Transverse colon (tissue), 4 donors: Measurements from ENCODE around the gene KRTAP12-1. TPM values are rescaled to one million over a fixed set of nuclear protein-coding genes. Genes with fewer than 3 reads are reported as not detected.

Experiments used
- DNase-seq: peaks from one replicate; pipeline ENCODE4 v3.0.0-alpha.2; 2019
- H3K27ac ChIP-seq, 4 donors: fragments of 200-600 bp; sonication (generic); 2 replicates each; pipeline ENCODE4 v1.5.1; 2016 to 2018; ENCODE audit warnings: inconsistent platforms in 4 of 4
- H3K27me3 ChIP-seq: fragments of 200-600 bp; sonication (generic); 2 replicates; pipeline ENCODE4 v1.5.1; 2017; ENCODE audit warnings: inconsistent platforms
- H3K36me3 ChIP-seq, 4 donors: fragments of 200-600 bp; sonication (generic); 2 replicates each; pipeline ENCODE4 v1.5.1; 2017 to 2019; ENCODE audit warnings: inconsistent platforms in 4 of 4
- H3K4me1 ChIP-seq, 4 donors: fragments of 200-600 bp; sonication (generic); 2 replicates each; pipeline ENCODE4 v1.5.1; 2017 to 2020; ENCODE audit warnings: inconsistent platforms in 4 of 4
- H3K4me3 ChIP-seq, 4 donors: fragments of 200-600 bp; sonication (generic); 1 replicate in 1 of 4; 2 replicates in 3 of 4; pipeline versions ENCODE4 v1.5.1 to v1.6.1; 2017 to 2019; ENCODE audit warnings: inconsistent platforms in 4 of 4
- H3K9me3 ChIP-seq, 2 donors: fragments of 200-600 bp; sonication (generic); 2 replicates each; pipeline ENCODE4 v1.5.1; 2017 to 2019; ENCODE audit warnings: inconsistent platforms in 2 of 2
- EP300 ChIP-seq: sonication (generic); formaldehyde crosslinking; IDR thresholded peaks from one replicate; pipeline ENCODE4 v1.6.1; 2017; ENCODE audit warnings: antibody characterized with exemption, low read depth
- POLR2A ChIP-seq: fragments of 450-650 bp; IDR thresholded peaks from one replicate; pipeline ENCODE4 v1.6.1; 2016; ENCODE audit warnings: antibody characterized with exemption, mild to moderate bottlenecking, moderate library complexity
- POLR2AphosphoS5 ChIP-seq, 3 donors: sonication (generic); formaldehyde crosslinking; IDR thresholded peaks; one replicate each; pipeline ENCODE4 v1.6.1; 2016; ENCODE audit warnings: antibody characterized with exemption in 3 of 3
- WGBS, 2 donors: methylation state at CpG; one replicate each; pipeline ENCODE4 v1.1.5; 2018; ENCODE audit warnings: low coverage in 1 of 2; 5-methylcytosine and 5-hydroxymethylcytosine counted together
- in situ Hi-C, 4 donors: fragments of 200-750 bp; cut with MboI; loops; one replicate each; pipeline versions ENCODE4 v1.15.0 to v1.15.1; 2017; ENCODE audit warnings: low sequenced_read_pairs in 3 of 4, low pct_ligation_motif_present in 1 of 4, low pct_unique_long_range_greater_than_20kb in 1 of 4
- intact Hi-C: fragments of 100-400 bp; cut with DNase I; formaldehyde crosslinking; loops from one replicate; pipeline ENCODE4 v1.15.1; 2023; ENCODE audit warnings: low total_unique reads
- total RNA-seq, 4 donors: library from RNA; depleted of rRNA; stranded (reverse); fragments of >200 nt; gene quantifications; one replicate each; pipeline ENCODE4 v1.1.0, GENCODE V29; 2016
- TF ChIP-seq, protein P1 (sequence below), 5 experiments: fragments of 200-600 bp in 3 of 5; fragments of 450-650 bp in 2 of 5; sonication (generic) in 3 of 5; IDR thresholded peaks; 1 replicate in 2 of 5; 2 replicates in 3 of 5; pipeline ENCODE4 v1.5.1; 2016 to 2017; ENCODE audit warnings: antibody characterized with exemption in 5 of 5, inconsistent platforms in 3 of 5, mild to moderate bottlenecking in 2 of 5, moderate library complexity in 1 of 5

The KRTAP12-1 gene
- total RNA-seq = not detected

DNA sequence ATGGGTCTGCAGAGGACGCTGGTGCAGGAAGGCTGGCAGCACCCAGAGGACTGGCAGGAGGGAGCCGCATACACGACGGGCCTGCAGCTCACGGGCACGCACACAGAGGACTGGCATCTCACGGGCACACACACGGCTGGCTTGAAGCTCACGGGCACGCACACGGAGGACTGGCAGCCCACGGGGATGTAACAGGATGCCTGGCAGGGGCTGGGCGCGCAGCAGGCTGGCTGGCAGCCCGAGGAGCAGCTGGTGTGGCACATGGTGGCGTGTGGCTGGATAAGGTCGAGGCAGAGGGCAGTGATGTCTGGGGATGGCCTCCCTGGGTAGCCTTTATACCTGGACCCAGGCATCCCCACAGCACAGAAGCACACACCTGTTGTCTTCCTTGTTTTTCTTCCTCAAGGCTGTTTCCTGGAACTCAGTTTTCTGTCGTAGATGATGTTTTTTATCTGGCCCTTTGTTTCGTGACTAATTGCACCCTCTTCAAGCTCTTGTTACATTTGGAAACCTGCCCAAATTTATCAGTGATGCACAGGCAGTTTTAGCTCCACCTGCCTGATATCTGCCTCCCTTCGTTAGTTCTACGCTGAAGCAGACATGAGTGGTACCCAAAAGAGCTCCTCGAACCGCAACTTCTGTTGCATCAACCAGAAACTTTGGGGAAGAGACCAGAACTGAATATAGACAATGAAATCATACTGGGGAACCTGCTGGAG is at the start of gene KRTAP12-1:
Gene KRTAP12-1, minus strand, starts transcription at position 303 of the 719 bp plus-strand sequence. Its CDS starts 40 bp downstream, at position 263.
- Histone ChIP-seq H3K27ac (no peak within 1 kb of the TSS), H3K36me3 (no peaks in the 10 kb centered on the region), H3K9me3 (no peaks in the 10 kb centered on the region), H3K4me1 (no peaks in the 10 kb centered on the region), H3K4me3 (no peak within 1 kb of the TSS), H3K27me3 (peaks cover 8% of the 10 kb centered on the region)
- TF ChIP-seq EP300 = no peak
- no peak for TF ChIP-seq POLR2AphosphoS5 (IDR thresholded peaks at IDR 0.05)
- no peak for TF ChIP-seq POLR2A
- TF ChIP-seq, protein P1, sequence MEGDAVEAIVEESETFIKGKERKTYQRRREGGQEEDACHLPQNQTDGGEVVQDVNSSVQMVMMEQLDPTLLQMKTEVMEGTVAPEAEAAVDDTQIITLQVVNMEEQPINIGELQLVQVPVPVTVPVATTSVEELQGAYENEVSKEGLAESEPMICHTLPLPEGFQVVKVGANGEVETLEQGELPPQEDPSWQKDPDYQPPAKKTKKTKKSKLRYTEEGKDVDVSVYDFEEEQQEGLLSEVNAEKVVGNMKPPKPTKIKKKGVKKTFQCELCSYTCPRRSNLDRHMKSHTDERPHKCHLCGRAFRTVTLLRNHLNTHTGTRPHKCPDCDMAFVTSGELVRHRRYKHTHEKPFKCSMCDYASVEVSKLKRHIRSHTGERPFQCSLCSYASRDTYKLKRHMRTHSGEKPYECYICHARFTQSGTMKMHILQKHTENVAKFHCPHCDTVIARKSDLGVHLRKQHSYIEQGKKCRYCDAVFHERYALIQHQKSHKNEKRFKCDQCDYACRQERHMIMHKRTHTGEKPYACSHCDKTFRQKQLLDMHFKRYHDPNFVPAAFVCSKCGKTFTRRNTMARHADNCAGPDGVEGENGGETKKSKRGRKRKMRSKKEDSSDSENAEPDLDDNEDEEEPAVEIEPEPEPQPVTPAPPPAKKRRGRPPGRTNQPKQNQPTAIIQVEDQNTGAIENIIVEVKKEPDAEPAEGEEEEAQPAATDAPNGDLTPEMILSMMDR (IDR thresholded peaks at IDR 0.05) = no peak
- intact Hi-C loops (no loop called here), in situ Hi-C loops (loop anchor here in 2 of 4 donors (25.0 kb wide), 1 partner anchor 95 kb away; the partner anchor contains the start of genes KRTAP10-5 (in 2 of the 2) and KRTAP10-6 (in 2 of the 2))
- DNase-seq = no peak
- WGBS, 2 donors = 78 to 100% methylated on average over 1 to 23 of the region's 23 CpGs

- no peak for DNase-seq
- TF ChIP-seq, protein P1 (IDR thresholded peaks at IDR 0.05) = no peak
- TF ChIP-seq POLR2AphosphoS5 (IDR thresholded peaks at IDR 0.05) = no peak
- no peak for TF ChIP-seq EP300
- TF ChIP-seq POLR2A = no peak
- no peak overlapping the region for H3K27ac ChIP-seq
- in situ Hi-C loops = no loop called here
- no peaks in the 10 kb centered on the region for H3K9me3 ChIP-seq
- no peak overlapping the region for H3K4me3 ChIP-seq
- H3K27me3 ChIP-seq = peaks cover 17% of the 10 kb centered on the region
- WGBS, 2 donors = 62 to 79% methylated on average over 5 to 9 of the region's 9 CpGs
- intact Hi-C loops = no loop called here
- H3K36me3 ChIP-seq = no peaks in the 10 kb centered on the region
- H3K4me1 ChIP-seq = no peaks in the 10 kb centered on the region
Observed at GRCh38 chr21:44730951-44731579, 49.1 kb upstream of the KRTAP12-1 start.

DNA sequence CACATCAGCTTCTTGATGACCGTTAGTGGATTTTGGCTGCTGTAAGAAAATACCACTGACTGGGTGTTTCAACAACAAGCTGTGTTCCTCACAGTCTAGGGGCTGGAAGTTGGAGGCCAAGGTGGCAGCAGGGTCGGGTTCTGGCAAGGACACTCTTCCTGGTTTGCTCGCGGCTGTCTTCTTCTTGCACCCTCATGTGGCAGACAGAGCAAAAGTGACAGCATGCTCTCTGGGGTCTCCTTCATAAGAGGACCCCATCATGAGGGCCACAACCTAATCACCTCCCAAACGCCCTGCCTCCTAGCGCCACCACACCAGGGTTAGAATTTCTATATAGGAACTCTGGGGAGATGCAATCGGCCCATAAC is 48.0 kb upstream of the KRTAP12-1 start:
- no peaks in the 10 kb centered on the region for H3K9me3 ChIP-seq
- H3K27ac ChIP-seq = no peak overlapping the region
- no peaks in the 10 kb centered on the region for H3K4me1 ChIP-seq
- DNase-seq = no peak
- intact Hi-C loops = no loop called here
- no peak overlapping the region for H3K4me3 ChIP-seq
- H3K36me3 ChIP-seq = no peaks in the 10 kb centered on the region
- 71 to 79% methylated on average over 3 to 7 of the region's 7 CpGs for whole genome bisulfite sequencing, 2 donors
- in situ Hi-C loops = no loop called here
- peaks cover 28% of the 10 kb centered on the region for H3K27me3 ChIP-seq
- no peak for TF ChIP-seq EP300
- TF ChIP-seq, protein P1 (IDR thresholded peaks at IDR 0.05) = no peak
- TF ChIP-seq POLR2AphosphoS5 (IDR thresholded peaks at IDR 0.05) = no peak
- no peak for TF ChIP-seq POLR2A

DNA sequence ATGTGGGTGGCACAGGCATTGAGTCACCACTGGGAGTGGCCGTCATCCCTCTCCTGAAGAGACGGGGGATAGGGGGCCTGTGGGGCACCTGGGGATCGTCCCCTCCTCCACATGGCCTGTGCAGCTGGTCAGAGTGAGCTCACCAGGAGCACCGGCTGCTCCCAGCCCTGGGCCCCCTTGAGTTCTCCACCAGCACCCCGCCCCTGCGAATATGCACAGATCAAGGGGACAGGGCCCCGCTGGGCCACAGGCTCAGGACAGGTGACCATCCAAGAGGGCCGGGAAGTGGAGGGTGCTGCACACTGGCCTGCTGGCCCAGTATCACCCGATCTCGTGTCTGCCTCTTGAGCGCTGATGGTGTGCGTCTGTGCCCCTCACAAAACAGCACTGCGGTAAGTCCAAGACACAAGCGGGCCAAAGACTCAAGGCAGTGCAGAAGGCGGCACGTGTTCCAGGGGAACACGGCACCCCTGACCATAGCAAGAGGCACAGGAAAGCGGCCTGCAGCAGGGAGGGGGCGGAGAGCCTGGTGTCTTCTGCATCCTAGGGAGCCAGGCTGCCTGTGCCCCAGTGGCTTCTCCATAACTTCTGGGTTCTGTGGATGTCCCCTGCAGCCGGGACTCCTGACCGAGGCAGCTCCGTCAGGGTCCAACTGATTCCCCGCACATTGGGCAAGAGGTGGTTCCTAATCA is 47.5 kb upstream of the KRTAP12-1 start:
- in situ Hi-C loops (no loop called here), intact Hi-C loops (no loop called here)
- TF ChIP-seq, protein P1 (IDR thresholded peaks at IDR 0.05) = no peak
- TF ChIP-seq EP300 = no peak
- no peak for TF ChIP-seq POLR2A
- no peak for TF ChIP-seq POLR2AphosphoS5 (IDR thresholded peaks at IDR 0.05)
- 91% methylated on average over 23 of the region's 23 CpGs; no CpG with 5 or more reads in 1 of the 2 donors for whole genome bisulfite sequencing, 2 donors
- no peak overlapping the region for H3K27ac ChIP-seq
- H3K36me3 ChIP-seq = no peaks in the 10 kb centered on the region
- H3K4me1 ChIP-seq = no peaks in the 10 kb centered on the region
- no peaks in the 10 kb centered on the region for H3K9me3 ChIP-seq
- H3K4me3 ChIP-seq = no peak overlapping the region
- DNase-seq = no peak
- peaks cover 33% of the 10 kb centered on the region for H3K27me3 ChIP-seq
